GM12875 (cell line): ENCODE measurements around the gene MRPL1.

Experiments
- H3K4me3 ChIP-seq: one replicate; pipeline ENCODE4 v1.5.1; 2011; ENCODE audit warnings: low read depth, low read length, control low read depth
- TF ChIP-seq, protein P1 (sequence below): IDR thresholded peaks from 2 replicates; pipeline ENCODE4 v1.5.1; 2011; ENCODE audit warnings: low read depth, mild to moderate bottlenecking, control low read depth, inconsistent platforms, low read length, moderate library complexity, borderline replicate concordance; ENCODE audit not compliant: insufficient read depth

Gene MRPL1

GRCh38 chr4:77862478-77863216 lies at the start of gene MRPL1:
Gene MRPL1 (plus strand): TSS chr4:77862830. CDS start chr4:77862849, 19 bp downstream.
- H3K4me3 ChIP-seq = peak within 1 kb of the TSS; percentile 63
- TF ChIP-seq, protein P1, sequence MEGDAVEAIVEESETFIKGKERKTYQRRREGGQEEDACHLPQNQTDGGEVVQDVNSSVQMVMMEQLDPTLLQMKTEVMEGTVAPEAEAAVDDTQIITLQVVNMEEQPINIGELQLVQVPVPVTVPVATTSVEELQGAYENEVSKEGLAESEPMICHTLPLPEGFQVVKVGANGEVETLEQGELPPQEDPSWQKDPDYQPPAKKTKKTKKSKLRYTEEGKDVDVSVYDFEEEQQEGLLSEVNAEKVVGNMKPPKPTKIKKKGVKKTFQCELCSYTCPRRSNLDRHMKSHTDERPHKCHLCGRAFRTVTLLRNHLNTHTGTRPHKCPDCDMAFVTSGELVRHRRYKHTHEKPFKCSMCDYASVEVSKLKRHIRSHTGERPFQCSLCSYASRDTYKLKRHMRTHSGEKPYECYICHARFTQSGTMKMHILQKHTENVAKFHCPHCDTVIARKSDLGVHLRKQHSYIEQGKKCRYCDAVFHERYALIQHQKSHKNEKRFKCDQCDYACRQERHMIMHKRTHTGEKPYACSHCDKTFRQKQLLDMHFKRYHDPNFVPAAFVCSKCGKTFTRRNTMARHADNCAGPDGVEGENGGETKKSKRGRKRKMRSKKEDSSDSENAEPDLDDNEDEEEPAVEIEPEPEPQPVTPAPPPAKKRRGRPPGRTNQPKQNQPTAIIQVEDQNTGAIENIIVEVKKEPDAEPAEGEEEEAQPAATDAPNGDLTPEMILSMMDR = no peak

DNA sequence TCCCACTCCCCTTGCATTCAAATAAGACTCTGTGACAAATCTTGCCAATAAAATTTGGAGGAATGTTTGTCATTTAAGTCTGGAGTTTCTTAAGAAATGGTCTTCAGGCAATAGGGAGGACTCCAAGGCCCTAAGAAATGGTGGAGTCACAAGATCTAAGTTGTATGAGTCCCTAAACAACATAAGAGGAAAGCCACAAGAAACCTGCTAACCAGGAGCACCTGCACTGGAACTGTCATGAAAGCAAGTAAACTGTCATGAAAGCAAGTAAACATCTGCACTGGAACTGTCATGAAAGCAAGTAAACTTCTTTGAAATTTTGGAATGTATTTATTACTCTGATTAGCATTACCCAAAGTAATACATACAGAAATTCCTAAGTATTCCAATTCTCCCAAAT lies 47.0 kb upstream of the MRPL1 start:
- TF ChIP-seq, protein P1 = no peak
- H3K4me3 ChIP-seq = no peak overlapping the region

GRCh38 chr4:77816546-77816945 lies 46.1 kb upstream of the MRPL1 start:
- no peak overlapping the region for H3K4me3 ChIP-seq
- TF ChIP-seq, protein P1 = no peak

DNA sequence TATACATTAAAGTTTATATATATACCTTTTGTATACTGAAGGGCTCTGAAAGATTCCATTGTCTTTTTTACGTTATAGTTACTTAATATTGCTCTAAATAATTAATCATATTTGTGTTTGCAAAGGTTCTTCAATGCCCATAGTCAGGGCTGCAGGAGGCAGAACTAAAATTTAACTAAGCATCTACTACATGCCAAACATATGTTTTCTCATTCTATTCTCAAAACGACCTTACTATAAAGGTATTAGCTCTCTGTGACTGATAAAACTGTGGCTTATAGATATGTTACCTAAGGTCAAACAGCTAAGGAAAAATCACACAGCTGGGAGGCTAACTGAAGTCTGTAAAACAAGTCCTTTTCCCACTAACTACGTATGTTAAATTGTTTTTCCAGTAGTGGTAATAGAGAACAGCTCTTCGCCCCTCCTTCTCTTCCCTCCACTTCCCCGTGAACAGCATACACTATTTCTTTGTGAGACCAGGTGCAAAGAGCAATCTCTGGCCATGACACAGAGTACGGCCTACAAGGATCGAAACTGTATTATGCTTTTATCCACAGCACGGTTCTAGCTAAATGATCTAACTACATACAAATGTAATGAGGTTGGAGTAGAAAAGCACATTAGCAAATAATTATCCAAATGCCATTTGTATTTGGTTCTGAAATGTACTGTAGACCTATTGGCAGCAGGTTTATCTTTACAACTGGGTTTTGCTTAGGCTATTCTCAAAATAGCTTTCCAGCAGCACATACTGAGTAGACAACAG lies 45.1 kb upstream of the MRPL1 start:
- peak overlapping the region; percentile 90 for H3K4me3 ChIP-seq

DNA sequence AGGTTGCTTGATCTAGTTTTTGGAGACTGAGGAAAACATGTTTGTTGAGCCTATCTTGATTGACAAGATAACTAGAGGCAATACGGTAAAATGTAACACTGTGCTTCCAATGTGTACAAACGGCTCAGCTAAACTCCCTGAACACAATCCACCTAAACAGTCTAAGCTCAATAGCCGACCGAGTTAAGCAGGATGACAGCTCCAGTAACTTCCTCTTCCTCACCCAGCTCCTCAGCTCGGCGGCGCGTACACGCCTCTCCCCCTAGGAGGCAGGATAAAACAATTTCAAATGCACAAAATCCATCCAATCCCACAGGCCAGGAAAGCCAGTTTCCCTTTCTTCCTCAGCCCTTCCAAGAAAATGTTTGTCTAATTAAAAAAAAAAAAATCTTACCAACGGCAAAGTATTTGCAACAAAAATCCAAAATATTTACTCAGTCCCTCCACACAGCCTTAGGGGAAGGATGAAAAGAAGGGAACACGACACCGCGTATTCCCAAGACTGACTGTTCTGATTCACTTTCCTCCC lies 44.5 kb upstream of the MRPL1 start:
- TF ChIP-seq, protein P1 = no peak
- H3K4me3 ChIP-seq = peak overlapping the region; percentile 90

More for the DNA sequence above, 45.1 kb upstream of the MRPL1 start:
- TF ChIP-seq, protein P1 = no peak

DNA sequence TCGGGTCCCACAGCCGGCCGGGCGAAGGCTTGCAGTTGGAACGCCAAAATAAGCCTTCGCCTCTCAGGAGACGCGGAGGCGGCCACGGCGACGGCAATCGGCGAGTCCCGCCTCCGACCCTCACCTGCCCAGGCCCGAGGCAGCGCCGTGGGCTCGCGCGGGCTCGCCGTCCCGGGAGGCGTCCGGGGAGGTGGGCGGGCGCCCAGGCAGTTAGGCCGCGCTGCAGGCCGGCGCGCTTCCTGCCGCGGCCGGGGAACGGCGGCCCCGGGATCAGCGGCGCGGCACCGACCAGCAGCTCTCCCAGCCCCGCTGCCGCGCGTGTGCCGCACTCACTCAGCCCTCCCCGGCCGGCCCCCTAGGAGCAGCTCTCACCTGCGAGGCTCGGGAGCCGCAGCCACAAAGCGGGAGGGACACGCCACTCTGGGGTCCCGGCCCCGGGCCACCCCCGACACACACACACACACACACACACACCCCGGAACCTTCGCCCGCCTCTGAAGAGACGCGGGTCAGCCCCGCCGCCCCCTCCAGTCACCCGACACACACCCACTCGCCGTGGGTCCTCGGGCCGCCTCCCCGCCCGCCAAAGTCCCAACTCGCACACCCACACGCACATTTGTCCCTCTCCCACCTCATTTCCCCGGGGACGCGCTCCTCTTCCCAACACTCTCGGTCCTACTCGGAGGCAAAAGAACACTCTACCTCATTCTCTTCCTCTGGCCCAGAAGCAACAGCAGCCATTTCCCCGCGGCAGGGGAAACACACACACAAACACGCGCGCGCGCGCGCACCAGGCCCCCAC lies 43.8 kb upstream of the MRPL1 start, which contains the start of gene CNOT6L:
TSS of gene CNOT6L (minus strand) at position 767 of the 802 bp plus-strand sequence. CDS start at position 707, 60 bp downstream.
- TF ChIP-seq, protein P1 = no peak
- H3K4me3 ChIP-seq = peak within 1 kb of the TSS; percentile 90
